ENCODE results near the gene CIAO3.
A peak's percentile ranks its signal among the peaks of the same experiment; 100 is the strongest.

CIAO3 gene

GRCh38 chr16:709566-710499, 31.0 kb downstream of the CIAO3 start:
- ATAC-seq (no peak), DNase-seq (no peak)

- no peak for DNase-seq
- no peak for ATAC-seq
Observed at GRCh38 chr16:708959-709358, 31.8 kb downstream of the CIAO3 start.

- ATAC-seq (no peak), DNase-seq (no peak)
Observed at GRCh38 chr16:708019-708418, 32.8 kb downstream of the CIAO3 start.

- no peak for DNase-seq
- ATAC-seq = no peak
Observed at GRCh38 chr16:707062-707538, 33.7 kb downstream of the CIAO3 start.

- DNase-seq = no peak
- no peak for ATAC-seq
Observed at GRCh38 chr16:706189-707061, 34.4 kb downstream of the CIAO3 start.

GRCh38 chr16:705431-706188, 35.2 kb downstream of the CIAO3 start, which contains the start of gene FBXL16:
Gene FBXL16, minus strand, starts transcription at chr16:705801. Its CDS starts 8,396 bp downstream, at chr16:697405.
- ATAC-seq (no peak), DNase-seq (no peak)

GRCh38 chr16:704552-705380, 36.0 kb downstream of the CIAO3 start:
- DNase-seq (no peak), ATAC-seq (no peak)

- no peak for DNase-seq
- ATAC-seq = no peak
Observed at GRCh38 chr16:704047-704446, 36.8 kb downstream of the CIAO3 start.

- ATAC-seq (no peak), DNase-seq (no peak)
Observed at GRCh38 chr16:703406-703805, 37.4 kb downstream of the CIAO3 start.

GRCh38 chr16:702341-702740, 38.5 kb downstream of the CIAO3 start:
- ATAC-seq = no peak
- DNase-seq = no peak

GRCh38 chr16:700684-701584, 39.9 kb downstream of the CIAO3 start:
- ATAC-seq = peak; percentile 42
- peak; percentile 62 for DNase-seq

GRCh38 chr16:698911-699671, 41.7 kb downstream of the CIAO3 start:
- no peak for DNase-seq
- ATAC-seq = no peak

- ATAC-seq (peak; percentile 76), DNase-seq (peak; percentile 76)
Observed at GRCh38 chr16:695355-696089, 45.3 kb downstream of the CIAO3 start.

GRCh38 chr16:694863-695354, 45.9 kb downstream of the CIAO3 start:
- DNase-seq = no peak

GRCh38 chr16:694187-694862, 46.5 kb downstream of the CIAO3 start:
- DNase-seq (no peak), ATAC-seq (no peak)

More at GRCh38 chr16:694863-695354, 45.9 kb downstream of the CIAO3 start:
- ATAC-seq = no peak

- no peak for DNase-seq
Observed at GRCh38 chr16:693766-694165, 47.0 kb downstream of the CIAO3 start.

GRCh38 chr16:693364-693763, 47.4 kb downstream of the CIAO3 start:
- no peak for ATAC-seq
- DNase-seq = no peak

More at GRCh38 chr16:693766-694165, 47.0 kb downstream of the CIAO3 start:
- ATAC-seq = no peak

All from stimulated activated naive CD8-positive, alpha-beta T cell treated with anti-CD3 and anti-CD28 coated beads, Interleukin-15, Interleukin-2, amounts not matched to agents 100 U/mL and 50 U/mL, for 24 hours (primary cell).